Left cardiac atrium (tissue), 4 donors: Measurements from ENCODE around the gene NHSL1. TPM values are rescaled to one million over a fixed set of nuclear protein-coding genes. Genes with fewer than 3 reads are reported as not detected.

Experiments used
- ATAC-seq, 2 donors: fragments of 200-7000 bp; cut with Tn5 transposase; one replicate each; pipeline ENCODE4 v1.9.1; 2020; ENCODE audit warnings: mild to moderate bottlenecking in 2 of 2, moderate library complexity in 2 of 2
- DNase-seq: peaks from one replicate; pipeline ENCODE4 v3.0.0-alpha.2; 2020
- intact Hi-C, 2 donors: fragments of 100-400 bp; cut with DNase I; formaldehyde crosslinking; loops; one replicate each; pipeline versions ENCODE4 v1.14.1 to v1.15.1; 2022 to 2023
- long read RNA-seq: library from polyadenylated mRNA; unstranded; transcript quantifications from one replicate; pipeline ENCODE4 v2.0.0, GENCODE V29; 2021
- total RNA-seq, 2 donors: library from RNA; stranded (reverse); fragmentation: NEBNext Ultra II Directional; extraction: Animal tissue kit (Norgen Biotek cat#: 25700); gene quantifications; one replicate each; pipeline ENCODE4 v1.2.1, GENCODE V29; 2021
- donor health status: DM: no; HTN: yes; CAD: no.
- donor health status: DM: no; HTN: yes; CAD: no; lungs with severe emphysema.
- donor health status: DM: yes; HTN: yes; CAD: no.
- donor health status: Dilated cardiomyopathy.

Gene NHSL1, protein sequence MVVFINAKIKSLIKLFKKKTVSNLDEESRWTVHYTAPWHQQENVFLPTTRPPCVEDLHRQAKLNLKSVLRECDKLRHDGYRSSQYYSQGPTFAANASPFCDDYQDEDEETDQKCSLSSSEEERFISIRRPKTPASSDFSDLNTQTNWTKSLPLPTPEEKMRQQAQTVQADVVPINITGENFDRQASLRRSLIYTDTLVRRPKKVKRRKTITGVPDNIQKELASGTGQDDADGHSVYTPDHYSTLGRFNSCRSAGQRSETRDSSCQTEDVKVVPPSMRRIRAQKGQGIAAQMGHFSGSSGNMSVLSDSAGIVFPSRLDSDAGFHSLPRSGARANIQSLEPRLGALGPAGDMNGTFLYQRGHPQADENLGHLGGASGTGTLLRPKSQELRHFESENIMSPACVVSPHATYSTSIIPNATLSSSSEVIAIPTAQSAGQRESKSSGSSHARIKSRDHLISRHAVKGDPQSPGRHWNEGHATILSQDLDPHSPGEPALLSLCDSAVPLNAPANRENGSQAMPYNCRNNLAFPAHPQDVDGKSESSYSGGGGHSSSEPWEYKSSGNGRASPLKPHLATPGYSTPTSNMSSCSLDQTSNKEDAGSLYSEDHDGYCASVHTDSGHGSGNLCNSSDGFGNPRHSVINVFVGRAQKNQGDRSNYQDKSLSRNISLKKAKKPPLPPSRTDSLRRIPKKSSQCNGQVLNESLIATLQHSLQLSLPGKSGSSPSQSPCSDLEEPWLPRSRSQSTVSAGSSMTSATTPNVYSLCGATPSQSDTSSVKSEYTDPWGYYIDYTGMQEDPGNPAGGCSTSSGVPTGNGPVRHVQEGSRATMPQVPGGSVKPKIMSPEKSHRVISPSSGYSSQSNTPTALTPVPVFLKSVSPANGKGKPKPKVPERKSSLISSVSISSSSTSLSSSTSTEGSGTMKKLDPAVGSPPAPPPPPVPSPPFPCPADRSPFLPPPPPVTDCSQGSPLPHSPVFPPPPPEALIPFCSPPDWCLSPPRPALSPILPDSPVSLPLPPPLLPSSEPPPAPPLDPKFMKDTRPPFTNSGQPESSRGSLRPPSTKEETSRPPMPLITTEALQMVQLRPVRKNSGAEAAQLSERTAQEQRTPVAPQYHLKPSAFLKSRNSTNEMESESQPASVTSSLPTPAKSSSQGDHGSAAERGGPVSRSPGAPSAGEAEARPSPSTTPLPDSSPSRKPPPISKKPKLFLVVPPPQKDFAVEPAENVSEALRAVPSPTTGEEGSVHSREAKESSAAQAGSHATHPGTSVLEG (N-terminal part only)
- total RNA-seq: 10 to 100 TPM; 32.1 to 45.1 TPM
- long read RNA-seq, partial matches to known transcripts: 14 of 16 reads
- long read RNA-seq, other reads (novel, unspliced or antisense): 2 of 16 reads

DNA sequence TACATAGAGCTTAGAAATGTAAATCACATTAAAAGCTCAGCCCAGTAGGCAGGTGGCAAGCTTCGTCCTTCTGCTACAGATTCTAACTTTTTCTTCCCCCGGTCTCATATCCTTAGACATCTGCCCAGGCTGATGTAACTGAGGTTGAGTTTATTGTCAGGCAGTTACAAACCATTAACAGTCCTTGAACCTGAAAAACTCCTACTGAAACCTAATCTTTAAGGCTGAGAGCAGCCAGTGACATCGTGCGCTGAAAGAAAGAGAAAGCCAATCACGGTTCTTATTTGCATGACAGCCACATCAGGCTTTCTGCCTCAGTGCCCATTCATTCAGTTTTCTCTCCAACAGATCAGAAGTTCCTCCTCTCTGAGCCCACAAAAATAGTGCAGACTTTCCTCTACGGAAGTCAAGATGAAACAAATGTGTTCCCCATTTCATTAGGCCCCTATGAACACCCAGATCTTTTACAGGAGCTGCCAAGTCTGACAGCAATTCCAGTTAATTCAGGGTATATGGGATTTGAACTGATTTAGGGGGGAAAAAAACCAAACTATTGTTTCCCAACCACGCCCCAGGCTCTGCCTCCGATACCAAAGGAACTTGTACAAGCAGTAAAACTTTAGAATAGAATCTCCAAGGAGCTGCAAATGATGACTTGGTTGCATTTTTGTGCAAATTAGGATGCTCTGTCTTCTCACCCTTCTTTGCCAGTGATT, at the start of gene NHSL1:
TSS of gene NHSL1 (minus strand) at position 192 of the 716 bp plus-strand sequence. CDS start 204 bp downstream, outside the sequence.
- ATAC-seq: peak in 1 of 2 donors; percentile 13
- intact Hi-C loops: no loop called here

DNA sequence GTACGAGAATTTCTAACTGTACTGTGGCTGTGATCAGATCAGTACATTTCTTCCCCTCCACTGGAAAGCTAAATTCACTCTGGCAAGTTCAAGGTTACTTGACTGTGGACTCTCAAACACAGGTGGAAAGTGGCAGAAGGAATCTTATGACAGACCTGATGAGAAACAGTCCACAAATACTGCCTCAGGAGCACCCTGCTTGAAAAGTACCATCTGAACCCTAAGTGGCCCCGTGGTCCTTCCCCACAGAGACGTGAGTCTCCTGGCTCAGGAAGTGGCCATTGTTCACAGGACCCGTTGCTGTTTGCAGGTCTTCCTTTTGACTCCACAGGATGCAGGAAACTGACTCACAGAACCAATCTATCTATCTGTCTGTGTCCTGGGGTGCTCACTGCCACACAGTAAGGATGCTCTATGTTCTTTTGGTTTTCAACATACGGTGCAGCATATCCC, 47.5 kb upstream of the NHSL1 start:
- intact Hi-C loops: no loop called here
- ATAC-seq: no peak
- DNase-seq: no peak

More for the DNA sequence above, at the start of gene NHSL1:
- no peak for DNase-seq

DNA sequence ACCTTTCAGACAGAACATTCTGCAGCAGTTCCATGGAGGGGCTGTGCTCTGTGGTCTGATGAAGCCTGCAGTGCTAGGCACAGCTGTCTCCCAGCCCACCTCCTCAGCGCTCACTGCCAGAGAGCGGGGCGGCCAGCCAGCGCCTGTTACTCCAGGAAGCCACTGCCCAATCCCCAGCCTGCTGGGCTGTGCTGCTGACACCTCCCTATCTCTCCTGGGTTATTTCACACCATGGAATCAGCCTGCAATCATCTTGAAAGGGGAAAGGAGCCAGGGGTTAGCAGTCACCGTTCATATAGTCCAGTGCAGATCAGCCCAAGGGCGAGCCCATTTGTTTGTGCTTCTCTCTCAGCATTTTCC, 46.3 kb upstream of the NHSL1 start:
- DNase-seq (peak; percentile 87), ATAC-seq (peak; percentile 95)
- intact Hi-C loops: no loop called here

DNA sequence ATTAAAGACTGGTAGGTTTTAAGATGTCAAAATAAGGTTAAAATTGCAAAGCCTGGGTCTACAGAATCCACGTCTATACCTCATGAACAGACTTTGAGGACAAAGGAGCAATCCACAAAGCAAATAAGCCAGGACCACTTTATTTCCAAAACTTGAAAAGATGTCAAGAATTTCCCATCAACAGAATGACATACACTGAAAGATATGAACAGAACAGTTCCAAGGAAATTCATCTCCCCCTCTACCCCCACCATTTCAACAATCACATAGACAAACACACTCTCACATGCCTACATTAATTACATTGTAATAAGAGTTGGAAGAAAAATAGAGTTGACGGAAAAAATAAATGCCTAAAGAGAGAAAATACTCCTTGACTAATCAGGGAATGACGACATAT, 45.2 kb upstream of the NHSL1 start:
- intact Hi-C loops: no loop called here
- DNase-seq (no peak), ATAC-seq (no peak)

DNA sequence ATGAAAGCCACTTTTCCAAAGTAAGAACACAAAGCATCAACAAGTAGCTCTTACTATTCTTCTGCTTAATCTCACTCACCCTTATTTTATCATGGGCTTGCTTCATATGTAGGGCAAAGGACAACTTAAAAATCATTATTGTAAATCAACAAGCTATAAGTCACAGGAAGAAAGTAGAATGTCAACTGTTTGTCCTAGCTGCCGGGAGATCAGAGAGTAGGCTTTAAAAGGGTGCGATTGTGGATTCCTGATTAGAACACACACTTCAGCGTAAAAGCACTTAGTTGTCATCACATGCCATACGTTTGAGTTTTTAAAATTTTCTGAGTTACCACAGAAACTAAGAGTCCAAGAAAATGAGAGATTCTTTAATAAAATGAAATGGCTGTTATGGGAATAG, 44.4 kb upstream of the NHSL1 start:
- DNase-seq: no peak
- intact Hi-C loops: no loop called here
- no peak for ATAC-seq

DNA sequence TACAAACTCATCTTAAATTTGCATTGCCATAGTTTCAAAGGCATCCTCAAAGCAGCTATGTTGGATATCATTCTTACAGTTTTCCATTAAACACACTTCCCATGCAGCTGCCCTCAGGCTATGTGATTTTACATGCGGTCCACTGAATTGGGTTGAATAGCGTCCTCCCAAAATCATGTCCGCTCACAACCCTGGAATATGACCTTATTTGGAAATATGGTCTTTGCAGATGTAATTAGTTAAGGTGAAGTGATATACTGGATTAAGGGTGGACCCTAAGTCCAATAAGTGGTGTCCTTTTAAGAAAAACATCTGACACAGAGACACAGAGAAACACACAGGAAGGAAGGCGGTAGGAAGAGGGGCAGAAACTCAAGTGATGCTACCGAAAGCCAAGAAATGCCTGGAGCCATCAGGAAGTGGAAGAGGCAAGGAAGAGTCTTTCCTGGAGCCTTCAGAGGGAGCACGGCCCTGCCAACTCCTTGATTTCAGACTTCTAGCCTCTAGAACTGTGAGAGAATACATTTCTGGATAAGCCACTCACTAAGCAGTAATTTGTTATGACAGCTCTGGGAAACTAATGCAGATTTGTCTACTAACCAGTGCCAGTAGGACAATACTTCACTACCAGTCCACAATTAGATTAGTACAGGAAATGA, 42.7 kb upstream of the NHSL1 start:
- ATAC-seq (peak in 1 of 2 donors; percentile 2), DNase-seq (no peak)
- intact Hi-C loops: no loop called here

DNA sequence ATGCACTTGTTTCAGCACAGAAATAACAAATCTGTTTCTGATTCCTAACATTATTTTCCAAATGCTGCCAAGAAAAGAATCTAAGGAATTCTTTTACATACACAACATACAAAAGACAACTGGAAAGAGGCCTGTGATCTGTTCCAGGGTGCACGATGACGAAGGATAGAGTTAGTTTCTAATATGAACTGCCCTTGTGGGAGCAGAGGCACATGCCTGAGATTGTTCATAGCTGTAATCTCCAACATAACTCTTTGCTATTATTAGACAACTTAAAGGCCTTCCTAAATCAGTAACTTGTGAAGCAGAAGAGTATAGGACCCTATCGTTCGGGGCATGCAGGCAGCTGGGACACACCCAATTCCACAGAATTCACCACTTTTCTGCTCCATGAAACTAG, 41.2 kb upstream of the NHSL1 start:
- intact Hi-C loops: no loop called here
- ATAC-seq: peak; percentile 35 to 39

DNA sequence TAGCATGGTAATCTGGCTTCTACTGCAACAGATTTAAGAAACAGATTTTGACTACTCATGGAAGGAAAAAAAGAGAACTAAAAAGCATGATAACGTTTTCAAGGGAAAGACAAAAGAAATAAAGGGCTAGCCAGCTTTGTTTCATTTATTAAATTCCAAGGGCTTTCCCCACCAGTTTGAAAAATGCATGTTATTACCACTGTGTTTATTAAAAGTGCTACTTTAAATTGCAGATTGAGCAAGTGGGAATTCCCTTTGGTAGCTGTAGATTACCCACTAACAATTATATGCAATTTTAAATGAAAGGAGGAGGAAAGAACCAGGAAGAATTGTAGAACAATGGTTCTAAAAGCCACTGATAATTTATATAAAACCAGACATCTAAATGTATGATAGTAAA, 40.6 kb upstream of the NHSL1 start:
- intact Hi-C loops: no loop called here
- DNase-seq: no peak
- no peak for ATAC-seq

More for the DNA sequence above, 41.2 kb upstream of the NHSL1 start:
- no peak for DNase-seq

DNA sequence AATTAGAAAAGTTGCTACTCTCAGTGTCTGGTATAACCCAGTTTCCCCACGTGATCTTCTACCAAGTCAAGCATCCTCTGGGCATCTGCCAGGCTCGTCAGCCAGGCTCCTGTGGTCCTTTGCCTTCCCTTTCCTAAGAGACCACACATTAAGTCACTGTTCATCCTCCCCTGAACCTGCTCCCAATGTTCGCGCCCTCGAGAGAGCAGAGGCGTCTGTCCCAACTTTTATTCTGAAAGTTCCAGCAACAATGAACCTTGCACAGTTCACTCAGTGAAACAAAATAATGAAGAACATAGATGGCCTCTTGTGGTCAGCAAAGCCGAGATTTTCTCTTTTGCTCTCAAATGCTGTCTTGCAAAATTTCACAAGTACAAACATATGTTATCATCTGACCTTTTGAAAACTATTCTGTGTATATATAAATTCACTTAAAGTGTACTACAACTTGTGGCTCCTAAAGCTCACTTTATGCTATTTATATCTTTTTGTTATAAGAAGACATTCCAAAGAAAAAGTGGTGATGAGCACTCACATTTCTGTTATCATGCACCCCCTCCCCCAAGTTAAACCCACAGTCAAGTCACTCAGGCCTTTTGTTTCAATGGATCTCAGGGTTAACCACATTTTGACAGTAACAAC, 39.2 kb upstream of the NHSL1 start:
- DNase-seq (peak; percentile 51), ATAC-seq (peak; percentile 5 to 29)
- intact Hi-C loops: no loop called here

DNA sequence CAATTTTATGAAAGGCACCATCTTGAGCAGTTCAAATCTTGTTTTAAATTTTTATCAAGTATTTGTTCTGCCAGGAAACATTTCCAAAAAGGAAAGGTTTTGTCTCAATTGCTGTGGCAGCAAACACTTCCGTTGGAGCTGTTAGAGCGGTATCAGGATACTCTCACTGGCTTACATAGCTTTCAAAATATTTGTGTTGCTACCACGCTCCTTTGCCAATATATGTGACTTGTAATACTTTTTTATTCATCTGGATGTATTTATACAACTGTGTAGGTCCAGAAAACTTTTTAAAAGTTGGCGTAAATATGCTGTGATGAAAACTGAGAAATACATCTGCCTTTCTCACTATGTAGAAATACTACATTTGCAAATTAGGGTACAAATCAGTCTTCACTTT, 37.8 kb upstream of the NHSL1 start:
- peak; percentile 48 to 56 for ATAC-seq
- no peak for DNase-seq
- intact Hi-C loops: no loop called here

DNA sequence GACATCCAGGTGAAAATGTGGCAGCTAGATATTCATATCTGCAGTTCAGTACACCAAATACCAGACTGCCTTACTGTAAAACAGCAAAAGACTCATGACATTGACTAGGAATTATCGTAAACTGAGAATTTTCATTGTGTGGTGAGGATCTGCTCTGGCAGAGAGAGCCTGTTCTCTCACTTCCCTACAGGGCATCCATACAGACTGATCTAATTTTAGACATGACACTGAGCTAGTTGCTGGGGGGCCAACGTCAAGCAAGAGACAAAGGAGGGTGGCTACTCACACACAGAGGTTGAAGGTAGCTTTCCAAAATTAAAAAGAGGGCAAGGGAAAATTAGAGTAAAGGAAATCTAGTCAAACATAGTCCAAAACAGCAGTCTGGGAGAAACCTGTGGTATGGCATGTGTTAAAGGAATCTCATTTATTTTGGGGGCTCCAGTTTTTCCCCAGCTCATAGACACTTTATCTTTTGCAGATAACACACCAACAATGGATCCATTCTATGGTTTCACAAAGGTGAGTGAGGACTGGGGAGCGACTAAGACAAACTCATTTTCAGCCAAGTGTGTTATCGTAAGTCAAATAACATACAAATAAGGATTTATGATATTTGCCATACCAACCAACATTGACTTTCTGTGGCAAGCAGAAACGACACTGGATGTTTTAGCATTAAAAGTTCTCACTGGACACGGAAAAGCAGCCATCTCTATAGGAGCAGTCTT, 36.6 kb upstream of the NHSL1 start:
- intact Hi-C loops: no loop called here
- no peak for DNase-seq
- peak in 1 of 2 donors; percentile 52 for ATAC-seq

DNA sequence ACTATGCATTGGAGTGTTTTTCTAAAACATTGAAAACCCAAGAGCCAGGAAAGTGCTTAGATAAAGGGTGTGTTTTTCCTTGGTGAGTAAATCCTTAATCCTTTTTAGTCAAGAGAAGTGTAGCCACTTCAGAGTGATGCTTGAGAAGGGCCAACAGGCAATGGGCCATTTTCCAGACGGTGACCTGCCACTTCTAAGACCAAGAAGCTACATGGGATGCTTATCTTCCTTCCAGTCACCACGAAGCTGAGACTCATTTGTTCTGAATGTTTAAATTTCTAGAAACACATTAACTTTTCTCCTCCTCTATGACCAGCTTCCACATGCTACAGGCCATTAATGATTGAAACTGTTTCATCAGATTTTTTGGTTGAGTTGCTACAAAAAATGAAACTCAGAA, 34.4 kb upstream of the NHSL1 start:
- ATAC-seq: no peak
- DNase-seq: no peak
- intact Hi-C loops: no loop called here

DNA sequence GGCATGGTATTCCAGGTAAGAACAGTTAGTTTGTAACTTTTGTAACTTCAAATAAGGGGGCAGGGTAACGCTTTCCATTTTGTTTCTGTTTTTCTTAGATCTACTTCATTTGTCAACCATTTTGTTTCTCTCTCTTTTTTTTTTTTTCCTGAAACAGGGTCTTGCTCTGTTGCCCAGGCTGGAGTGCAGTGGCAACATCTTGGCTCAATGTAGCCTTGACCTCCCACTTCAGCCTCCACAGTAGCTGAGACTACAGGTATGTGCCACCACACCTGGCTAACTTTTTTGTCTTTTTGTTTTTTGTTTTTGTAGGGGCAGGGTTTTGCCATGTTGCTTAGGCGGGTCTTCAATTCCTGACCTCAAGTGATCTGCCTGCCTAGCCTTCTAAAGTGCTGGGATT, 32.1 kb upstream of the NHSL1 start:
- ATAC-seq (no peak), DNase-seq (no peak)
- intact Hi-C loops: no loop called here

DNA sequence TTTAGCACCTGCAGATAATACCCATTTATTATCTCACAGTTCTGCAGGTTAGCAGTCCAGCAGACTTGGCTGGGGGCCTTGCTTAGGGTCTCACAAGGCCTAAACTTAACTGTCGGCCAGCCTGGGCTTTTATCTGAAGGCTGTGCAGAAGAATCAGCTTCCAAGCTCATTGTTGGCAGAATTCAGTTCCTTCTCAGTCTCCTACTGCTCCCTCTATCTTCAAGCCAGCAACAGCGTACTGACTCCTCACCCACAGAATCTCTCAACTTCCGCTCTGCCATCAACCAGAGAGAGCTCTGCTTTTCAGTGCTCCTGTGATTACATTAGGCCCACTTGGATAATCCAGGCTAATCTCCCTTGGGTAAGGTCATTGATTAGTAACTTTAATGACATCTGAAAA, 30.2 kb upstream of the NHSL1 start:
- no peak for DNase-seq
- ATAC-seq: peak in 1 of 2 donors; percentile 35
- intact Hi-C loops: no loop called here

DNA sequence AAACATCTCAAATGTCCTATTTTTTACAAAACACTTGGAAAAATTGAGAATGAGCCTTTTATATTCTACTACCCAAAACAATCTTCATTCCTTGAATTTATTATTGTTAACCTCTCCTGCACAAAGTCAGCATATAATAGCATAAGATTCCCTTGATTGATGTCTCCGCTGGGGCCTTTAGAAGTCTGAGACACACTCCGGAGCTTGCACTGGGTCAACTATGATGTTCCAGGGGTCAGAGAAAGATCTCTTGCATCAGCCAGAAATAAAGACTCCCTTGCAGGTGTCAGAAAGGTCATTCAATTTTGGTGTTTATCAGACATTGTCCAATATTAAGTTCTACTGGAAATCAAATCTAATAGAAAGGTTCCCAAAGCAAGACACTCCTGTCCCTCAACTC, 29.7 kb upstream of the NHSL1 start:
- DNase-seq (no peak), ATAC-seq (no peak)
- intact Hi-C loops: no loop called here

DNA sequence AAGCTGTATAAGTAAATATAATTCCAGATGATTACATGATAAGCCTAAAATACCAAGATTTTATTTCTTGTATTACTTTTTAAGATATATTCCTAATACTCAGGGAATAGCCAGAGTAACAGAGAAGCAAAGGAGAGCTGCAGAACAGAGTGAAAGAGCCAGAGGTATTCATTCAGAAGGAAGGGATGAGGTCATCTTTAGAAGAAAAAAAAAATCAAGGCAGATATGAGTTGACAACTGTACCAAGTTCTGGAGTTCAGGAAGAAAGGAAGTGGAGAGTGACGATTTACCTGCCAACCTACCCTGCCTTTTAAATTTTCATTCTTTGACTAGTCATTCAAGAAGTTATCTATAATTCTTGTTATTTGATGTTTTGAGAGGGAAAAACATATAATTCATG, 28.8 kb upstream of the NHSL1 start:
- intact Hi-C loops: no loop called here
- ATAC-seq: peak in 1 of 2 donors; percentile 74
- DNase-seq: no peak
